ENCODE results near the gene KRTAP10-10.

The KRTAP10-10 gene

GRCh38 chr21:44628707-44629391 lies 8.3 kb upstream of the KRTAP10-10 start:
- no peak overlapping the region for H3K4me2 ChIP-seq (ENCODE audit: low read depth, low read length)
- H3K9me2 ChIP-seq (replicated peaks; ENCODE audit: insufficient read depth, low read length): no peaks in the 10 kb centered on the region
- no peak for TF ChIP-seq CTCF (IDR thresholded peaks at IDR 0.05; ENCODE audit: low read length)
- TF ChIP-seq EZH2phosphoT487 (IDR thresholded peaks at IDR 0.05; ENCODE audit: low read length): no peak
- no peak for TF ChIP-seq EZH2 (optimal IDR thresholded peaks at IDR 0.05; ENCODE audit: low read depth, low read length)

DNA sequence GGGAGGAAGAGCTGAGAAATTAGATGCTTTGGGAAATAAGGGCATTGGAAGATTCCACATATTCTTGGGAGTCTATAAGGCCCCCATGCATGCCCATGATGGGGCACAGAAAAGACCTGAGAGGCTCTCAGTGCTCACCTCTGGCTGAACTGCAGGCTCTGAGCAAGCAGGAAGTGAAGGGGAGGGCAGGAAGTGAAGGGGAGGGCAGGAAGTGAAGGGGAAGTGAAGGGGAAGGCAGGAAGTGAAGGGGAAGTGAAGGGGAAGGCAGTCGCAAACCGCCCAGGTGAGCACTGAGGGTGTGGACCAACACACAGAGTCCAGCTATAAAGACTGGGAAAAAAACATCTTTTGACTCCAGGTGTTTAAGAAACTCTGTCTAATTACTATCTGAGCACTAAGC lies 6.7 kb upstream of the KRTAP10-10 start:
- Histone ChIP-seq H2AFZ (ENCODE audit: low read length) (no peak overlapping the region), H3K79me2 (ENCODE audit: low read length) (no peaks in the 10 kb centered on the region), H4K20me1 (ENCODE audit: insufficient read depth, low read length) (no peaks in the 10 kb centered on the region), H3K9ac (ENCODE audit: low read length) (no peak overlapping the region), H3K9me2 (replicated peaks; ENCODE audit: insufficient read depth, low read length) (no peaks in the 10 kb centered on the region), H3K4me1 (ENCODE audit: low read length) (no peaks in the 10 kb centered on the region), H3K4me3 (ENCODE audit: low read length) (no peak overlapping the region), H3K4me2 (ENCODE audit: low read depth, low read length) (no peak overlapping the region), H3K9me3 (replicated peaks; ENCODE audit: insufficient read depth, low read length) (no peaks in the 10 kb centered on the region), H3K27me3 (replicated peaks; ENCODE audit: insufficient read depth, low read length) (peaks cover 67% of the 10 kb centered on the region), H3F3A (ENCODE audit: insufficient read depth, low read length) (no peaks in the 10 kb centered on the region), H3K36me3 (replicated peaks; ENCODE audit: insufficient read depth, low read length) (no peaks in the 10 kb centered on the region), H3K27ac (ENCODE audit: low read length) (no peak overlapping the region)
- no peak for TF ChIP-seq EZH2 (optimal IDR thresholded peaks at IDR 0.05; ENCODE audit: low read depth, low read length)
- TF ChIP-seq EZH2phosphoT487 (IDR thresholded peaks at IDR 0.05; ENCODE audit: low read length): no peak
- TF ChIP-seq CTCF (IDR thresholded peaks at IDR 0.05; ENCODE audit: low read length): no peak
- DNase-seq: no peak

More at GRCh38 chr21:44628707-44629391, 8.3 kb upstream of the KRTAP10-10 start:
- Histone ChIP-seq H3K27me3 (replicated peaks; ENCODE audit: insufficient read depth, low read length) (peaks cover 64% of the 10 kb centered on the region), H3K4me1 (ENCODE audit: low read length) (no peaks in the 10 kb centered on the region), H4K20me1 (ENCODE audit: insufficient read depth, low read length) (no peaks in the 10 kb centered on the region), H3F3A (ENCODE audit: insufficient read depth, low read length) (no peaks in the 10 kb centered on the region), H3K36me3 (replicated peaks; ENCODE audit: insufficient read depth, low read length) (no peaks in the 10 kb centered on the region), H3K9me3 (replicated peaks; ENCODE audit: insufficient read depth, low read length) (no peaks in the 10 kb centered on the region), H3K79me2 (ENCODE audit: low read length) (no peaks in the 10 kb centered on the region), H3K27ac (ENCODE audit: low read length) (no peak overlapping the region), H2AFZ (ENCODE audit: low read length) (no peak overlapping the region), H3K4me3 (ENCODE audit: low read length) (no peak overlapping the region), H3K9ac (ENCODE audit: low read length) (no peak overlapping the region)
- DNase-seq: no peak

GRCh38 chr21:44632067-44632466 lies 5.1 kb upstream of the KRTAP10-10 start:
- no peak overlapping the region for H2AFZ ChIP-seq (ENCODE audit: low read length)
- no peak overlapping the region for H3K4me3 ChIP-seq (ENCODE audit: low read length)
- H3K9me3 ChIP-seq (replicated peaks; ENCODE audit: insufficient read depth, low read length): no peaks in the 10 kb centered on the region
- no peaks in the 10 kb centered on the region for H3K4me1 ChIP-seq (ENCODE audit: low read length)
- H3K27ac ChIP-seq (ENCODE audit: low read length): no peak overlapping the region
- no peaks in the 10 kb centered on the region for H4K20me1 ChIP-seq (ENCODE audit: insufficient read depth, low read length)
- no peaks in the 10 kb centered on the region for H3F3A ChIP-seq (ENCODE audit: insufficient read depth, low read length)
- no peaks in the 10 kb centered on the region for H3K36me3 ChIP-seq (replicated peaks; ENCODE audit: insufficient read depth, low read length)
- no peak overlapping the region for H3K4me2 ChIP-seq (ENCODE audit: low read depth, low read length)
- no peak overlapping the region for H3K9ac ChIP-seq (ENCODE audit: low read length)
- H3K27me3 ChIP-seq (replicated peaks; ENCODE audit: insufficient read depth, low read length): peaks cover 70% of the 10 kb centered on the region
- H3K79me2 ChIP-seq (ENCODE audit: low read length): no peaks in the 10 kb centered on the region
- H3K9me2 ChIP-seq (replicated peaks; ENCODE audit: insufficient read depth, low read length): no peaks in the 10 kb centered on the region
- TF ChIP-seq EZH2phosphoT487 (IDR thresholded peaks at IDR 0.05; ENCODE audit: low read length) (no peak), CTCF (IDR thresholded peaks at IDR 0.05; ENCODE audit: low read length) (no peak), EZH2 (optimal IDR thresholded peaks at IDR 0.05; ENCODE audit: low read depth, low read length) (no peak)
- no peak for DNase-seq
